Mucosa of gallbladder (tissue), 1 donor: Measurements from ENCODE around the gene DYNLT5. TPM values are rescaled to one million over a fixed set of nuclear protein-coding genes. Genes with fewer than 3 reads are reported as not detected.
"Not testable (repeated sequence)": the region's sequence is repeated elsewhere in the genome, so short reads cannot be mapped to it uniquely, and the experiment has no call there.

Source experiments
- DNase-seq: peaks from one replicate; pipeline ENCODE4 v3.0.0-alpha.2; 2020; ENCODE audit warnings: low spot score
- total RNA-seq: library from RNA; stranded (reverse); gene quantifications from one replicate; pipeline ENCODE4 v1.2.1, GENCODE V29; 2021
- donor health status: DM: no; HTN: no; CAD: no.

Gene DYNLT5
- total RNA-seq, 1 donor from 2014 or later: 0.32 TPM

GRCh38 chr1:66788231-66788939 lies 36.1 kb downstream of the DYNLT5 start:
- no peak for DNase-seq

- no peak for DNase-seq
Observed at GRCh38 chr1:66791621-66792610, 39.7 kb downstream of the DYNLT5 start.

- DNase-seq: not testable (repeated sequence)
Observed at GRCh38 chr1:66795839-66796238, 43.6 kb downstream of the DYNLT5 start.

- DNase-seq: no peak
Observed at GRCh38 chr1:66809245-66809644, 57.0 kb downstream of the DYNLT5 start.

- no peak for DNase-seq
Observed at GRCh38 chr1:66809736-66810326, 57.6 kb downstream of the DYNLT5 start.

GRCh38 chr1:66824771-66825170 lies 72.5 kb downstream of the DYNLT5 start:
- DNase-seq: no peak

Other genes starting within 250 kb of the DYNLT5 start
- gene SGIP1, start 218.3 kb upstream of the DYNLT5 start, total RNA-seq: 7.0 TPM
- 0.60 TPM for gene INSL5, start 48.8 kb downstream of the DYNLT5 start, total RNA-seq
- gene DNAI4, start 172.4 kb downstream of the DYNLT5 start, total RNA-seq: 17.1 TPM
- 38.5 TPM for gene MIER1, start 172.5 kb downstream of the DYNLT5 start, total RNA-seq